GM21367 (cell line): ENCODE measurements around the gene CYP4A11.
"Not testable (repeated sequence)": the region's sequence is repeated elsewhere in the genome, so short reads cannot be mapped to it uniquely, and the experiment has no call there.

Source experiments
- ATAC-seq: cut with Tn5 transposase; IDR thresholded peaks from one replicate; pipeline ENCODE4 v1.9.1; 2021; ENCODE audit not compliant: unreplicated experiment

Gene CYP4A11

GRCh38 chr1:46927249-46927835, 13.9 kb downstream of the CYP4A11 start:
- no peak for ATAC-seq

GRCh38 chr1:46910790-46911189, 30.5 kb downstream of the CYP4A11 start:
- no peak for ATAC-seq

GRCh38 chr1:46903481-46903880, 37.8 kb downstream of the CYP4A11 start:
- ATAC-seq = no peak

GRCh38 chr1:46900401-46900800, 40.9 kb downstream of the CYP4A11 start:
- ATAC-seq = no peak

GRCh38 chr1:46881656-46882055, 59.6 kb downstream of the CYP4A11 start:
- ATAC-seq = not testable (repeated sequence)
